ENCODE measurements around the gene GOLGA7B.
A peak's percentile ranks its signal among the peaks of the same experiment; 100 is the strongest.

GOLGA7B gene

GRCh38 chr10:97894092-97894491, 44.4 kb downstream of the GOLGA7B start:
- DNase-seq (ENCODE audit: low read depth in 2 of 2): no peak

DNA sequence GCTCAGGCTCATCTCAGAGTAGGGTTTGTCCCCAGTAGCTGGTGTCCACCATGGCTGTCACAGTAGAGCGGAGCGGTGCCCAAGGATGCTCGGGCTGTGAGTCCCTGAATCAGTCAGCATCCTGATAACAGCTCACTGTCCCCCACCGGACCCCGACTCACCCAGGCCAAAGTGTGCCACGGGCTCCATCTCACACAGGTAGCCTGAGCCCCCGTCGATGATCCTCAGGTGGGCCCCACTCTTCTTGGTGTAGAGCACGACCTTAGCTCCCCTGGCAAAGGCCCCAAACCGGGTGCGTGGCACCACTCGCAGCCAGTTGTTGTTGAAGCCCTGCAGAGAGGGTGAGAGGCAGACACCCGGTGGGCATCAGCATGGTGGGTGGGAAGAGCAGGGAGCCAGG, 45.4 kb downstream of the GOLGA7B start:
- DNase-seq (ENCODE audit: low read depth in 2 of 2): no peak

DNA sequence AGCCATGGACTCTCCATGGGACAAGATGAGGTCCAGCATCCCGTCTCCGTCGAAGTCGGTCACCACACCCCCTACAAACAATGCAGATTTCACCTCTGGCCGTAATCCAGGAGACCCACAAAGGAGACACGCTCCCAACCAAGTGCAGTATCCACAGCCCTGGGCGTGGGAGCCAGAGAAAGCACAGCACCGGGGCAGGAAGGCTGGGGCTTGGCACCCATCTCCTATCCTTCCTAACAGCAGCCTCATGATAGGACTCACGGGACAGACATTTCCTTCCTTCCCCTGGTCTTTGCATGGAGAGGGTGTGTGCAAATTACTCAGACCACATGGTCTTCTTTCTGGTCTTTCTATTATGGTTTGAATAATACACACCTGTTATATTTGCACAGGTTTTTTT, 46.3 kb downstream of the GOLGA7B start:
- no peak for DNase-seq (ENCODE audit: low read depth in 2 of 2)

DNA sequence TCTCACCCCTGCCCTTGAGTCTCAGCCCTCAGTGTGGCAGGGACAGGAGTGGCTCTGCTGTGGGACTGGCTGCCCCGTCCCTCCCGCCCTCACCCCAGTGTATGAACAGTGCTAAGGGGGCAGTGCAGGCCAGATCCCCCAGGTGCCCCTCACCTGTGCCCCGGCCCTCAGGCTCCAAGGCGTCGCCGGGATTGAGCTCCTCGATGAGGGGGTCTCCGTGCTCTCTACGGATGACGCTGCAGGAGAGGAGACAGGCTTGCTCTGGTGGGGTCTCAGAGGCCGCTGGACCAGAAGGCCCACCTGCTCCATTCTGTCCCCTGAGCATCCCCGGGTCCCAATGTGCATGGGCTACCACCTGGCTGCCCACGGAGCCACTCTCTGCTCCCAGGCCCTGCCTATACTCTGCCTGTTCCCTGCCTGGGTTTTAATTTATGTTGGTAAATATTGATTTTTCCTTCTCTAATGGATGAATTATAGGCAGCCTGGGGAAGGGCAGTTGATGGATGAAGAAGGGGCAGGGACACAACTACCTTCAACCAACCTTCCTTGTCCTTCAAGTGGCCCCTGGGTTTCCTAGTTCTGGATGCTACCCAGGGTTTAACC, 47.2 kb downstream of the GOLGA7B start:
- no peak for DNase-seq (ENCODE audit: low read depth in 2 of 2)

DNA sequence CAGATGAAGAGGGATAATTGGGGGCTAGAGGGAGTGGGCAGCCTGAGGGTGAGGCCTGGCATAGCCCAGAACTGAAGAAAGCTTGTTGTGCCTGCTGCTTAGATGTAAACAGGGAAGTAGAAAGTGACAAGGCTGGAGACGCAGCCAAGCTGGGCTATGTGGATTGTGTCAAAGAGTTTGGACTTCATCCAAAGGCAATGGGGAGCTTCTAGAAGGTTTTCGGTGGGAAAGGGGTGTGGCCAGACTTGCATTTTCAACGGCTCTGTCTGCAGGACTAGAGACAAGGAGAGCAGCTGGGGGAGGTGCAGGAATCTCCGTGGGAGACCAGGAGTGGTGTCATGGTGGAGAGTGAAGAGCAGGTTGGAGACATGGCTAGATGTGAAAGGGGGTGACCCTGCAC, 48.8 kb downstream of the GOLGA7B start:
- DNase-seq (ENCODE audit: low read depth in 2 of 2): no peak

DNA sequence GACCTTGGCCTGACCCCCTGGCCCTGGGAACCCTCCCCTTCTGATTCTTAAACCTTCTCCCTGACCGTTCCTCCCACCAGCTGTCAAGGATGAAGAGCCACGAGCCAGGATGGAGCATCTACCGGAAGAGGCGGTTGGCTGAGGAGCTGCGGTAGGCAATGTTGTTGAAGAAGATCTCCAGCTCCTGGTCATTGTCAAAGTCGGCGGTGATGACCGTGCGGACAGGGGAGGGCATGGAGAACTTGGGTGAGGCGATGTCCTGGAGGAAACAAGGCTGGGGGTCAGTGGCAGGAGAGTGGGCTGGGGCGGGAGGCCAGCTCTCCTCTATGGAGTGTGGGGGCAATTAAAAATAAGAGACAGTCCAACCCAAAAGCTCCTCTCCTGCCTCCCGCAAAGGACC, 51.7 kb downstream of the GOLGA7B start:
- DNase-seq (ENCODE audit: low read depth in 2 of 2): no peak

DNA sequence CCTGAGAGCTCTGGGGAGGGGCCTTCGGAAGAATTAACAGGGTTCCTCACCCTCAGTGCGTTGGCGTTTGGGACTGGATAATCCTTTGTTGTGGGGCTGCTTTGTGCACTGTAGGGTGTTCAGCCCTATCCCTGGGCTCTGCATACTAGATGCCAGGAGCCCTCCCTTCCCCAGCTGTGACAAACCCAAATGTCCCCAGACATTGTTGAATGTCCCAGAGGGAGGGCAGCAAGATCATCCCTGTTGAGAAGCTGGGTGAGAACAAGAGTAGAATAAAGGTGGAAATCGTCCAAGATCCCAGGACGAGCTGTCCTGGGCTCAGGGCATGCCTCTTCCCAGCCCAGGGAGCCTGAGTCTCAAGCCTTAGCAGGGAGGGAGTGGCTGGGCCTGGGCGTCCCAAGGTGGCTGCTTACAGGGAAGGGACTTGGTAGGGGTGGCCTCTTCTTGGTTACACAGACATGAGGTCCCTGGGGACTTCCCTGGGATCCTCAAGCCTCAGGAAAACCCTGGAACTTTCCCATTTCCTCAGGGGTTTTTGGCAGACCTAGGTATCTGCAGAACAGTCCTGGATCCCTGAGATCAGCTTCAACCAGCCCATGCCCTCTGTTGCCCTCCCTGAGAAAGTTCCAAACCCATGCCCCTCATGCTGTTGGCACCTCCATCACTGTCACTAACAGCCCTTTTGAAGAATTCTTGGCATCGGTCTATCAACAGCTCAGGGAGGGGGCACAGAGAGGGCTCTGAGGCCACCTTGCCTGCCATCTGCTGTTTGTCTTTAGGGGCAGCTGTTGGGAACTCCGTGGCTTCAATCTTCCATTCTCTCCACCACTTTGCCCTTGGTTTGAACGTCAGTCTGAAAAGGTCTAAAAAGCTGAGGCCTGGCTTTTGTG, 53.7 kb downstream of the GOLGA7B start:
- DNase-seq (ENCODE audit: low read depth in 2 of 2): no peak

DNA sequence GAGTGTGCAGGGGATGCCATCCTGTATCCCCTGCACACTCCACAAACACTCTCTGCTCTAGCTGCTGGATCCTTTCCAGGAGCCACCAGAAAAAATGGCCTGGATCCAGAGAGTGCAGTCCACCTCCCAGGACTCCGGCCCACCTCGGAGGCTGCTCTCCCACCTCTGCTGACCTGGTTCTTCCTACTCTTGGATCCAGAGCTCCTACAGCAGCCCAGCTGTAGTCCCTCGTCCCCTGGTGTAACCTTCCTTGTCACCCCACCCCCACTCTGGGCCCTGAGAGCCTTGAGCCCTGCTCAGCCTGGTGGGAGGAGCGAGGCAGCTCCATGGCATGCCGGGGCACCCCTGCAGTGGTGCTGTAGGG, 54.4 kb downstream of the GOLGA7B start:
- DNase-seq (ENCODE audit: low read depth in 2 of 2): no peak

DNA sequence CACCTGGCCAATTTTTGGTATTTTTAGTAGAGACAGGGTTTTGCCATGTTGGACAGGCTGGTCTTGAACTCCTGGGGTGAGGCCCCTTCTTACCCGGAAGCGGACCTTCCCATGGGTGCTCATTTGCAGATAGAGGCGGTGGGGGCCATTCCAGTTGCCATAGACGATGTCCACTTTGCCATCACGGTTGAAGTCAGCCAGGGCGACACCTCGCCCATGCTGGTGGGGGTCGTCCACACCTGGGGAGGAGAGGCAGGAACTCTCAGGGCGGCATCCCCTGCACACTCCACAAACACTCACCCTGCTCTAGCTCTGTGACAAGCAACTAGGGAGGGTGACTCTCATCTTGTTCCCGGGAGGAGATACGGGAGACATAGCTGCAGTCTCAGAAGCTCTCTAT, 54.9 kb downstream of the GOLGA7B start:
- no peak for DNase-seq (ENCODE audit: low read depth in 2 of 2)

GRCh38 chr10:97905276-97905675, 55.6 kb downstream of the GOLGA7B start:
- DNase-seq (ENCODE audit: low read depth in 2 of 2): no peak

DNA sequence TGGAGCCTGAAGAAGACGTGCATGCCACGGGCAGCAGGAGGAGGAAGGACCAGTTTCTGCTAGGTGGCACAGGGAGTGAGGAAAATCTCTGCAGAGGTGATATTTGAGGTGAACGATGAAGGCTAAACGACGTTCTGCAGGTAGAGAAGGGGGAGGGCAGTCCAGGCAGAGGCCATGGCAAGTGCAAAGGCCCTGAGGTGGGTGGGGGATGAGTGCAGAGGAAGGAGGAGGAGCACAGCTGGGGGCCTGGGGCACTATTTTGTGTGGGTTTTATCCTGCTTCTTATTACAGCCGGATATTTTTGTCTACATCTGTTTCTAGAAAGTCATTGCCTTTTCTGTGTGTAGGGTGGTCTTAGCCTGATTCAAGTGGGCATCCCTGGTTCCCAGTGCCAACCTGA, 57.6 kb downstream of the GOLGA7B start:
- DNase-seq (ENCODE audit: low read depth in 2 of 2): no peak

DNA sequence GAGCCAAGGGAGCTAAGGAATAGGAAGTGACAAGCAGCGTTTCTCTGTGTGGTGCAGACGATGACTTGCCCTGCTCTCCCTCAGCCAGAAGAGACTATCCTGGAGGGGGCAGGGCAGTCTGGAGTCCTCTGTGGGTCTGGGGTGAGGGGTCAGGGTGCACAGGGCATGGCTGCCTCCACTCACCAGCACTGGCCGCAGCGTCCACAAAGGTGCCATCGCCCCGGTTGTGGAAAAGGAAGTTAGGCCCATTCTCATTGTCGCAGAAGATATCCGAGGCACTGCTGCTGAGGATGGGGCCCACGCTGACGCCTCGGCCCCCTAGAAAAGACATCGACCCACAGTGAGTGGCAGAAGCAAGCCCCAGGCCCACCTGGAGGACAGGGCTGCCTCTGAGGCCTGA, 58.2 kb downstream of the GOLGA7B start:
- no peak for DNase-seq (ENCODE audit: low read depth in 2 of 2)

GRCh38 chr10:97910661-97911060, 61.0 kb downstream of the GOLGA7B start:
- DNase-seq (ENCODE audit: low read depth in 2 of 2): no peak

GRCh38 chr10:97911217-97911616, 61.6 kb downstream of the GOLGA7B start:
- DNase-seq (ENCODE audit: low read depth in 2 of 2): no peak

GRCh38 chr10:97913193-97913592, 63.5 kb downstream of the GOLGA7B start:
- no peak for DNase-seq (ENCODE audit: low read depth in 2 of 2)

GRCh38 chr10:97913614-97914013, 64.0 kb downstream of the GOLGA7B start:
- no peak for DNase-seq (ENCODE audit: low read depth in 2 of 2)

GRCh38 chr10:97914171-97914836, 64.7 kb downstream of the GOLGA7B start:
- no peak for DNase-seq (ENCODE audit: low read depth in 2 of 2)

GRCh38 chr10:97914837-97915211, 65.2 kb downstream of the GOLGA7B start:
- DNase-seq (ENCODE audit: low read depth in 2 of 2): peak; percentile 8 to 19

- DNase-seq (ENCODE audit: low read depth in 2 of 2): no peak
Measured at GRCh38 chr10:97915346-97916131, 65.9 kb downstream of the GOLGA7B start.

GRCh38 chr10:97916586-97916985, 66.9 kb downstream of the GOLGA7B start:
- no peak for DNase-seq (ENCODE audit: low read depth in 2 of 2)

- DNase-seq (ENCODE audit: low read depth in 2 of 2): no peak
Measured at GRCh38 chr10:97919012-97919411, 69.4 kb downstream of the GOLGA7B start.

GRCh38 chr10:97920865-97921264, 71.2 kb downstream of the GOLGA7B start:
- DNase-seq (ENCODE audit: low read depth in 2 of 2): no peak

Measured in fibroblast of skin of left quadriceps (primary cell).